T47D (cell line): ENCODE measurements around the gene ZNF526.

Experiments used
- DNase-seq, 2 experiments: peaks; one replicate each; pipeline versions ENCODE4 v3.0.0 to v3.0.0-alpha.2; 2011 to 2012; ENCODE audit warnings: low read depth in 1 of 2, low spot score in 1 of 2
- JUND ChIP-seq: IDR thresholded peaks from 2 replicates; pipeline ENCODE4 v1.6.1; 2012; ENCODE audit warnings: low read depth
- in situ Hi-C: cut with HindIII; loops from 2 replicates; pipeline ENCODE4 v1.10.0; 2016; ENCODE audit warnings: low sequenced_read_pairs, low pct_unique_long_range_greater_than_20kb

ZNF526 gene

DNA sequence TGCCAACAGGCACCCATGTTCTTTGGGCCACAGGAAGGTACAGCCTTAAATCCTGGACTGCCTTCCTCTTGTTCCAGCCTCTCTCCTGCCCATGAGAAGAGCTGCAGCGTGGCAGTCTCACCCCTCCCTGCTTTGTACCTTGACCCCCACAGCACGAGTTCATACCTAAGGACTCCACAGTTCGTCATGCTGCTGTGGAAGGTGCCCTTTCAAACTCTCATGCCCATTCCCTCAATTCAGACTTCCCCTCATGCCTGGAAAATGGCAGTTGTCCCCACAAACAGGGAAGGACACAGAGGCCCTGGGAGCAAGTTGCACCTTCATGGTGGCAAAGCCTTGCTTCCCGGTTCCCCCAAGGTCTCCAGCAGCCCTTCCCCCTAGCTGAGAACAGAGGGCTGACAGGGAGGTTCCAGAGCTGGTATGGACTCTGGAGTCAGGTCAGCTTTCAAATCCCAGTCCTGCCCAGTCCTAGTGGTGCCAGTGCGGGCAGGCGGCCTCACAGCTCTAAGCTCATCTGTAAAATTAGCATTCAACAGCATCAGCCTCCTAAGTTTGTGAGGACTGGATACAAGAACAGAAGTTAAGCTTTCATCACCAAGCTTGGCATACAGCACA, 13.7 kb downstream of the ZNF526 start:
- no peak for TF ChIP-seq JUND
- DNase-seq = no peak
- in situ Hi-C loops = no loop called here

DNA sequence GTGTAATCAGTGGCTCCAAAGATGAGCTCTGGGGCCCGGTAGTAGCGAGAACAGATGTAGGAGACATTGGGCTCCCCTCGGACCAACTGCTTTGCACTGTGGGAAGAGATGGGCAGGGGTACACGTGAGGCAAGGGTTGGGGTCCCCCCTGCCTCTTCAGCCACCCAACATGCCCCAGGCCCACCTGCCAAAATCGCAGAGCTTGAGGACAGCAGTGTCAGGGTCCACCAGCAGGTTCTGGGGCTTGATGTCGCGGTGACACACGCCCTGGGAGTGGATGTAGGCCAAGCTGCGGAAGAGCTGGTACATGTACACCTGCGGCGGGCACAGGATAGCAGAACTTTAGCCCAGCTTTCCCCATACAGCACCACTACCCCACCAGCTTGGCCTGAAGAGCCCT, 14.3 kb downstream of the ZNF526 start:
- in situ Hi-C loops = no loop called here
- TF ChIP-seq JUND = no peak
- DNase-seq = no peak

GRCh38 chr19:42235181-42235580, 15.1 kb downstream of the ZNF526 start:
- no peak for TF ChIP-seq JUND
- DNase-seq = no peak
- in situ Hi-C loops = no loop called here

DNA sequence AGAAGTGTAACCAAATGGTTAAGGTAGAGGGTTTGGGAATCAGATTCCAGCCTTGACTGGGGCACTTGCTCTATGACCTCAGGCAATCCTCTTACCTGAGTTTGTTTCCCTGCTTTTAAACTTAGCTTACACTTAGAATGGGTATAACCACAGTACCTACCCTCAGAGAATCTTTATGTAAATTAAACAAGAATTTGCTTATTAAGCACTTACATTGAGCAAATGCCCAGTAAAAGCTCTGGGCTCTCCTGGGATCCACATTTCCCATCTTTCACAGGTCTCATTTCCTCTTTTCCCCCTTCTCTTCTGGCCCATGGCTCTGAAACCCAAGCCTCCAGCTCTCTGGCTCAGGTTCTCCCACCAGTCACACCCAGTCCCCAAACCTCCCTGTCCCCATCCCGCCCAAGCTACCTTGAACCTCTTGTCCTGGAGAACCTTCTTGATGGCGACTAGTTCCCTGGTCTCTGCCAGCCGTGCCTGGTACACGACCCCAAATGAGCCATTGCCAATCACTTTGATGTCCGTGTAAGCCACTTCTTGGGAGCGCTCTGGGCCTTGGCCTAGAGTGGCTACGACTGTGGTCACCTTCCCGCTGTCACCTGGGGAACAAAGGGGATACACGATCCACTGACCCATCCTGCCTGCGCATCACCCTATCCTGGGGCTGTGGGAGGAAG, 19.6 kb downstream of the ZNF526 start:
- in situ Hi-C loops = no loop called here
- no peak for TF ChIP-seq JUND
- no peak for DNase-seq

- DNase-seq = no peak
- TF ChIP-seq JUND = no peak
- in situ Hi-C loops = no loop called here
Observed at GRCh38 chr19:42241279-42241678, 21.2 kb downstream of the ZNF526 start.

DNA sequence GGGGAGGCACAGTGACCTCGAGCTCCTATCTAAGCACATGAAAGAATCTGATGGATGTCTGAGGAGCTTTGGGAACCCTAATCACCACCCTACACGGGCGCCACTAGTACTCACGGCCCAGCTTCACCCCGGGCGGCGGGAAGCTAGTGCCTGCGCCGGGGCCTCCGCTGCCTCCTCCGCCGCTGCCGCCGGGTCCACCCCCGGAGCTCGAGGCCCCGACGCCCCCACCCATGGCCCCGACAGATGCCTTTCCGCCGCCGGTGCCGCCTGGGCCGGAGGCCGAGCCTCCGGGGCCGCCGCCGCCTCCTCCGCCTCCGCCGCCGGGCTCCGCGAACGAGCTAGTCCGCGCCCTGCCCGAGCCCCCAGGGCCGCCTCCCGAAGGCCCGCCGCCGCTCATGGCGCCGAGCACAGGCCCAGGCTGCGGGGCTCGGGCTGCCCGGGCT, 22.0 kb downstream of the ZNF526 start:
- in situ Hi-C loops = no loop called here
- no peak for DNase-seq
- TF ChIP-seq JUND = no peak

DNA sequence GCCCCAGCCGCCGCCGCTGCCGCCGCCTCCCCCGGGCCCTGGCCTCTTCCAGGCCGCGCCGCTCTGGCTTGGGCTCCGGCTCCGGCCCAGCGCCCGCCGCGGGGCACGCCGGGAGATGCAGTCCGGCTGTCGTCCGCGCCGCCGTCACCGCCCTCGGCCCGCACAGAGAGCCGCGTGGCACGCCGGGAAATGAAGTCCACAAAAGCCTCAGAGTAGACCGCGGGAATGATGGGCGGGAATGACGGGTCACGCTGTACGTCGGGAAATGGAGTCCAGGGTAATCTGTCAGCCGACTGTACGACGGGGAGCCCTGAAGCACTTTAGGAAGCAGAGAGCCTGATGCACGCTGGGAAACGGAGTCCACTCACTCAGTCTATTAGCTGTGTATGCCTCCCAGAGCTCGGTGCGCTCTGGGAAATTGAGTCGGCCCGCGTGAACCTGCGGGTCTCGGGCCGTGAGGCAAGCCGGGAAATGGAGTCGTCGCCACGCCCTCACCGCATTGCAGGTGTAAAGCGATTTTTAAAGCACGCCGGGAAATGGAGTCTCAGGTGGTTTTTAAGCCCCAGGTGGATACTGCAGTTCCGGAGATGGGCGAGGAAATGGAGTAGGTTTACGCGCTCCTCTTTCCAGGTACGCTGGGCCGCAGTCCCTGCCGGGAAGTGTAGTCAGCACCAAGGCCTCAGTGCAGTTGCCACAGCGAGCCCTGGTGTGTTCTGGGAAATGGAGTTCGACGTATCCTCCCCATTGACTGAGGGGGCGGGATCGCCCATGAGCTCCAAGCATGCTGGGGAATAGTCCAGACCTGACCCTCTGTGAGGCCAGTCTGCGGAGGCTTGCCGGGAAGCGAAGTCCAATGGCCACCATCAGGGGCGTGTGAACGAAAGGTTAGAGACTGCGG, 22.6 kb downstream of the ZNF526 start, which contains the start of gene GSK3A:
GSK3A (minus strand) TSS at position 91 of the 898 bp plus-strand sequence. CDS start 137 bp downstream, outside the sequence.
- TF ChIP-seq JUND = no peak
- in situ Hi-C loops = no loop called here
- peak; percentile 72 to 98 for DNase-seq

GRCh38 chr19:42244347-42245220, 24.5 kb downstream of the ZNF526 start:
- no peak for TF ChIP-seq JUND
- DNase-seq = peak; percentile 50 to 92
- in situ Hi-C loops = no loop called here

GRCh38 chr19:42245231-42245630, 25.1 kb downstream of the ZNF526 start:
- in situ Hi-C loops = no loop called here
- no peak for DNase-seq
- no peak for TF ChIP-seq JUND

GRCh38 chr19:42246143-42246921, 26.2 kb downstream of the ZNF526 start:
- peak in 1 of 2 experiments; percentile 70 for DNase-seq
- TF ChIP-seq JUND = no peak
- in situ Hi-C loops = no loop called here

DNA sequence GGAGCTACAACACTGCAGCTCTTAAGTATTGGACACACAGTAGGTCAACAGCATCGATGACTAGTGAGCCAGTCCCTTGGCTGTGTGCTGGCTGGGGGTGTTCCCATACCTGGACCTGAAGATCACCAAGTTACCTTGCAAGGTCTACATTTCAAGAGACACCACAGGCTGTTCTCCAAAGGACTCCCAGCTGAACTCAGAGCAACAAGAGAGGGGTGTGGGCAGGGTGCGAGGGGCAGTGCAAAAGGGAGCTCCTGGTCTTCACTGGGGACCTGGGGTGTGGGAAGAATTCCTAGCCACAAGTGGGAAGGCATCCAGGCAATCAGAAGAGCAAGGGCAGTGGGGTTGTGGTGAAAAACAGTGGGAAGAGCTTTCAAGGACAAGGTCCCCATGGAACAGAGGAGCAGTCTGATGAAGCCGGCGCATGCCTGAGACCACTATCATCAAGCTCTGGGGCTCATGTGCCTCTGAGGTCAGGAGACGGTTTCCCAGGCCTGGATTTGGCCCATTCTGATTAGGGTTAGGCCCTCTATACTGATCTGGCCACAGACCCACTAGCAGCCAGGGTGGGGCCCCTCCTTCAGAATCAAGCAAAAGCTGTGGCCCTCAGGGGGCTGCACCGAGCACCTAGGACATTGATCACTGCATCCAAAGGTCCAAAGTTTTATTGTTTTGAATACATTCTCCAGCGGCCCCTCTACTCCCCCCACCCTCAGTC, 27.0 kb downstream of the ZNF526 start:
- TF ChIP-seq JUND = no peak
- in situ Hi-C loops = no loop called here
- no peak for DNase-seq
